GM12872 (cell line): Measurements from ENCODE around the gene DMAP1.

Source experiments
- CTCF ChIP-seq: IDR thresholded peaks from 3 replicates; pipeline ENCODE4 v1.5.1; 2011; ENCODE audit warnings: low read depth, mild to moderate bottlenecking, low read length, moderate library complexity; ENCODE audit not compliant: insufficient read depth

DMAP1 gene

GRCh38 chr1:44213222-44214112, at the start of gene DMAP1:
Gene DMAP1, plus strand, starts transcription at chr1:44213471. Its CDS starts 283 bp downstream, at chr1:44213754.
- TF ChIP-seq CTCF: 0 out of 3 replicates have a peak, but pooled peaks have one; percentile 6

GRCh38 chr1:44168520-44169098, 44.7 kb upstream of the DMAP1 start:
- peak; percentile 35; the same call in 1 of the 3 replicates for TF ChIP-seq CTCF

GRCh38 chr1:44170281-44170823, 42.9 kb upstream of the DMAP1 start:
- TF ChIP-seq CTCF: no peak

- no peak for TF ChIP-seq CTCF
Observed at GRCh38 chr1:44174630-44175029, 38.6 kb upstream of the DMAP1 start.

GRCh38 chr1:44200336-44200735, 12.9 kb upstream of the DMAP1 start:
- TF ChIP-seq CTCF: no peak

GRCh38 chr1:44208226-44208625, 5.0 kb upstream of the DMAP1 start:
- TF ChIP-seq CTCF: no peak

GRCh38 chr1:44210595-44210994, 2.7 kb upstream of the DMAP1 start:
- TF ChIP-seq CTCF: no peak
